GM23338 (cell line): ENCODE data around the gene MAT2B.
A peak's percentile ranks its signal among the peaks of the same experiment; 100 is the strongest.

Experiments
- EZH2 ChIP-seq: fragments of 200-600 bp; sonication (generic); IDR thresholded peaks from one replicate; pipeline ENCODE4 v1.8.0; 2017; ENCODE audit warnings: antibody characterized with exemption, mild to moderate bottlenecking, low read depth; ENCODE audit not compliant: unreplicated experiment
- EZH2phosphoT487 ChIP-seq: fragments of 200-600 bp; sonication (generic); IDR thresholded peaks from one replicate; pipeline ENCODE4 v1.8.1; 2018; ENCODE audit warnings: antibody characterized with exemption; ENCODE audit not compliant: unreplicated experiment
- POLR2AphosphoS5 ChIP-seq: IDR thresholded peaks from 2 replicates; pipeline ENCODE4 v1.6.1; 2016; ENCODE audit warnings: antibody characterized with exemption, low read depth
- ZNF331 ChIP-seq: fragments of 250-450 bp; sonication (Bioruptor Pico); IDR thresholded peaks from 2 replicates; pipeline ENCODE4 v1.5.0; 2020; ENCODE audit warnings: low read depth, mild to moderate bottlenecking, moderate library complexity
- TF ChIP-seq, protein P1 (sequence below), 2 experiments: fragments of 200-600 bp in 1 of 2; sonication (generic) in 1 of 2; conservative IDR thresholded peaks; 2 replicates each; pipeline versions ENCODE4 v1.5.1 to v1.6.1; 2016 to 2017; ENCODE audit warnings: antibody characterized with exemption in 2 of 2, low read depth in 2 of 2, mild to moderate bottlenecking in 2 of 2, moderate library complexity in 1 of 2
- TF ChIP-seq, protein P2 (sequence below): IDR thresholded peaks from one replicate; pipeline ENCODE4 v1.6.1; 2018; ENCODE audit warnings: antibody characterized with exemption; ENCODE audit not compliant: unreplicated experiment

DNA sequence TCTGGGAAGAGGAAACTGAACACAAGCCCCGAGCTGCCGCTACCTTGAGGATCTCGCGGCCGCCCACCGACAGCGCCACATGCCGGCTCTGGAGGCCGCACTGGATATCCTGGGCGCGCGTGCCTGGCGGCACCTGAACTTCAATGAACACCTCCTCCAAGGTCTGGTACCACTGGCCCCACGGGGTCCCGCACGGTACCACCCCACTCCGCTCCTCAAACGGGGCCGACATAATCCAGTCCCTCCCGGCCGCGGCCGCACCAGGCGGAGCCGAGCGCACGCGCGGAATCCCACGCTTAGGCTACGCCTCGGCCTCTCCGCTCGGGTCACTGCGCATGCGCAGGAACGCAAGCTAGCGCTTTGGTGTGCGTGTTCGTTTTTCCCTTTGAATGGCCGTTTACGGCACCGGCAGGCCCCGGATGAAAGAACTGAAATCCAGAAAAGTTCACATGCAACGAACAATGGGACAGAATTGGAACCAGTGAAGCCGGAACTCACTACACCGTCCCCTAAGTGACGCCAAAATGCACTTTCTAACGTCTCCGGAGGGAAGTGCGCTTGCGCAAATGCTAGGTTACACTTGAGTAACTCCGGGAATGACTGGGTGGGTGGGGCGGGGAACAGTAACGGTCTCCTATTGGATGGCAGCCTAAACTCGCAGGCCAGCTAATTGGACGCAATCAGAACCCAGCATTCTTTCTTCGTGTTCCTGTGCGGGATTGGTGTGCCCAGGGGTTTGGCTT, 45.4 kb upstream of the MAT2B start, which contains the start of gene NUDCD2:
- TF ChIP-seq ZNF331 (CRISPR knock-in tag) (no peak), EZH2 (no peak), POLR2AphosphoS5 (peak; percentile 90), EZH2phosphoT487 (no peak)
- TF ChIP-seq, protein P1, sequence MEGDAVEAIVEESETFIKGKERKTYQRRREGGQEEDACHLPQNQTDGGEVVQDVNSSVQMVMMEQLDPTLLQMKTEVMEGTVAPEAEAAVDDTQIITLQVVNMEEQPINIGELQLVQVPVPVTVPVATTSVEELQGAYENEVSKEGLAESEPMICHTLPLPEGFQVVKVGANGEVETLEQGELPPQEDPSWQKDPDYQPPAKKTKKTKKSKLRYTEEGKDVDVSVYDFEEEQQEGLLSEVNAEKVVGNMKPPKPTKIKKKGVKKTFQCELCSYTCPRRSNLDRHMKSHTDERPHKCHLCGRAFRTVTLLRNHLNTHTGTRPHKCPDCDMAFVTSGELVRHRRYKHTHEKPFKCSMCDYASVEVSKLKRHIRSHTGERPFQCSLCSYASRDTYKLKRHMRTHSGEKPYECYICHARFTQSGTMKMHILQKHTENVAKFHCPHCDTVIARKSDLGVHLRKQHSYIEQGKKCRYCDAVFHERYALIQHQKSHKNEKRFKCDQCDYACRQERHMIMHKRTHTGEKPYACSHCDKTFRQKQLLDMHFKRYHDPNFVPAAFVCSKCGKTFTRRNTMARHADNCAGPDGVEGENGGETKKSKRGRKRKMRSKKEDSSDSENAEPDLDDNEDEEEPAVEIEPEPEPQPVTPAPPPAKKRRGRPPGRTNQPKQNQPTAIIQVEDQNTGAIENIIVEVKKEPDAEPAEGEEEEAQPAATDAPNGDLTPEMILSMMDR (conservative IDR thresholded peaks at IDR 0.05; ENCODE audit: low read depth in 2 of 2) = peak in 1 of 2 experiments; percentile 28; a peak in 1 of 4 replicates
- TF ChIP-seq, protein P2, sequence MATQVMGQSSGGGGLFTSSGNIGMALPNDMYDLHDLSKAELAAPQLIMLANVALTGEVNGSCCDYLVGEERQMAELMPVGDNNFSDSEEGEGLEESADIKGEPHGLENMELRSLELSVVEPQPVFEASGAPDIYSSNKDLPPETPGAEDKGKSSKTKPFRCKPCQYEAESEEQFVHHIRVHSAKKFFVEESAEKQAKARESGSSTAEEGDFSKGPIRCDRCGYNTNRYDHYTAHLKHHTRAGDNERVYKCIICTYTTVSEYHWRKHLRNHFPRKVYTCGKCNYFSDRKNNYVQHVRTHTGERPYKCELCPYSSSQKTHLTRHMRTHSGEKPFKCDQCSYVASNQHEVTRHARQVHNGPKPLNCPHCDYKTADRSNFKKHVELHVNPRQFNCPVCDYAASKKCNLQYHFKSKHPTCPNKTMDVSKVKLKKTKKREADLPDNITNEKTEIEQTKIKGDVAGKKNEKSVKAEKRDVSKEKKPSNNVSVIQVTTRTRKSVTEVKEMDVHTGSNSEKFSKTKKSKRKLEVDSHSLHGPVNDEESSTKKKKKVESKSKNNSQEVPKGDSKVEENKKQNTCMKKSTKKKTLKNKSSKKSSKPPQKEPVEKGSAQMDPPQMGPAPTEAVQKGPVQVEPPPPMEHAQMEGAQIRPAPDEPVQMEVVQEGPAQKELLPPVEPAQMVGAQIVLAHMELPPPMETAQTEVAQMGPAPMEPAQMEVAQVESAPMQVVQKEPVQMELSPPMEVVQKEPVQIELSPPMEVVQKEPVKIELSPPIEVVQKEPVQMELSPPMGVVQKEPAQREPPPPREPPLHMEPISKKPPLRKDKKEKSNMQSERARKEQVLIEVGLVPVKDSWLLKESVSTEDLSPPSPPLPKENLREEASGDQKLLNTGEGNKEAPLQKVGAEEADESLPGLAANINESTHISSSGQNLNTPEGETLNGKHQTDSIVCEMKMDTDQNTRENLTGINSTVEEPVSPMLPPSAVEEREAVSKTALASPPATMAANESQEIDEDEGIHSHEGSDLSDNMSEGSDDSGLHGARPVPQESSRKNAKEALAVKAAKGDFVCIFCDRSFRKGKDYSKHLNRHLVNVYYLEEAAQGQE = no peak
